Neural cell (in vitro differentiated cells): Measurements from ENCODE around the gene ST6GALNAC4. TPM values are rescaled to one million over a fixed set of nuclear protein-coding genes. Genes with fewer than 3 reads are reported as not detected.

Source experiments
- H2AFZ ChIP-seq: fragments of 200-600, 300-800 bp; sonication (generic), shearing (Covaris generic); 2 replicates; pipeline ENCODE4 v1.6.0; 2014; ENCODE audit warnings: low read depth, mild to moderate bottlenecking, antibody characterized with exemption, low read length, moderate library complexity
- H3F3A ChIP-seq: fragments of 200-600 bp; shearing (Covaris generic); 2 replicates; pipeline ENCODE4 v1.6.1; 2016; ENCODE audit warnings: mild to moderate bottlenecking, moderate library complexity, mixed read lengths, antibody characterized with exemption, low read length; ENCODE audit not compliant: insufficient read depth, poor library complexity, severe bottlenecking
- H3K27ac ChIP-seq: fragments of 200-600, 300-800 bp; sonication (generic), shearing (Covaris generic); 2 replicates; pipeline ENCODE4 v1.5.1; 2014; ENCODE audit warnings: mild to moderate bottlenecking, low read length, moderate library complexity
- H3K27me3 ChIP-seq: fragments of 300-800, 200-600 bp; sonication (generic), shearing (Covaris generic); 2 replicates; pipeline ENCODE4 v1.6.0; 2014; ENCODE audit warnings: mild to moderate bottlenecking, low read depth, low read length, moderate library complexity; ENCODE audit not compliant: insufficient read depth
- H3K36me3 ChIP-seq: fragments of 300-800, 200-600 bp; sonication (generic), shearing (Covaris generic); 2 replicates; pipeline ENCODE4 v1.5.1; 2014; ENCODE audit warnings: mild to moderate bottlenecking, antibody characterized with exemption, low read length, moderate library complexity; ENCODE audit not compliant: insufficient read depth
- H3K4me2 ChIP-seq: fragments of 300-800, 200-600 bp; sonication (generic), shearing (Covaris generic); 2 replicates; pipeline ENCODE4 v1.6.0; 2014; ENCODE audit warnings: mild to moderate bottlenecking, low read length
- H3K4me3 ChIP-seq: fragments of 300-800, 200-600 bp; sonication (generic), shearing (Covaris generic); 2 replicates; pipeline ENCODE4 v1.5.1; 2014; ENCODE audit warnings: mild to moderate bottlenecking, low read length, moderate library complexity
- H3K79me2 ChIP-seq: fragments of 200-600 bp; shearing (Covaris generic); replicated peaks from 2 replicates; pipeline ENCODE4 v1.6.0; 2014; ENCODE audit warnings: mild to moderate bottlenecking, low read length, moderate library complexity; ENCODE audit not compliant: insufficient read depth
- H3K9ac ChIP-seq: fragments of 300-800, 200-600 bp; sonication (generic), shearing (Covaris generic); 2 replicates; pipeline ENCODE4 v1.6.1; 2016; ENCODE audit warnings: mild to moderate bottlenecking, low read length, mixed read lengths
- H3K9me2 ChIP-seq: fragments of 200-600 bp; shearing (Covaris generic); 2 replicates; pipeline ENCODE4 v1.6.1; 2016; ENCODE audit warnings: mild to moderate bottlenecking, low read length, mixed read lengths; ENCODE audit not compliant: insufficient read depth
- H3K9me3 ChIP-seq: fragments of 200-600, 300-800 bp; sonication (generic), shearing (Covaris generic); 2 replicates; pipeline ENCODE4 v1.6.1; 2016; ENCODE audit warnings: mild to moderate bottlenecking, mixed run types, low read length, moderate library complexity, mixed read lengths
- H4K20me1 ChIP-seq: fragments of 200-600 bp; shearing (Covaris generic); 2 replicates; pipeline ENCODE4 v1.6.1; 2016; ENCODE audit warnings: mild to moderate bottlenecking, mixed run types; ENCODE audit not compliant: insufficient read depth
- EP300 ChIP-seq: fragments of 450-650 bp; conservative IDR thresholded peaks from 2 replicates; pipeline ENCODE4 v1.6.1; 2014; ENCODE audit warnings: antibody characterized with exemption, mild to moderate bottlenecking, moderate library complexity; ENCODE audit not compliant: poor library complexity, severe bottlenecking
- EZH2 ChIP-seq: fragments of 200-600, 300-800 bp; shearing (Covaris generic), sonication (generic); IDR thresholded peaks from 2 replicates; pipeline ENCODE4 v1.6.1; 2014; ENCODE audit warnings: antibody characterized with exemption, low read length, borderline replicate concordance, mild to moderate bottlenecking; ENCODE audit not compliant: insufficient read depth, poor library complexity, severe bottlenecking
- MXI1 ChIP-seq: fragments of 450-650 bp; conservative IDR thresholded peaks from 2 replicates; pipeline ENCODE4 v1.6.1; 2014; ENCODE audit warnings: antibody characterized with exemption, mild to moderate bottlenecking; ENCODE audit not compliant: poor library complexity, severe bottlenecking
- POLR2AphosphoS5 ChIP-seq: IDR thresholded peaks from 2 replicates; pipeline ENCODE4 v1.6.1; 2012
- RAD21 ChIP-seq: fragments of 450-650 bp; conservative IDR thresholded peaks from 2 replicates; pipeline ENCODE4 v1.6.1; 2014; ENCODE audit warnings: antibody characterized with exemption, mild to moderate bottlenecking, moderate library complexity
- SMC3 ChIP-seq: fragments of 450-650 bp; conservative IDR thresholded peaks from 2 replicates; pipeline ENCODE4 v1.6.1; 2014; ENCODE audit warnings: antibody characterized with exemption, mild to moderate bottlenecking, moderate library complexity; ENCODE audit not compliant: poor library complexity
- TAF1 ChIP-seq: IDR thresholded peaks from 2 replicates; pipeline ENCODE4 v1.6.1; 2012; ENCODE audit warnings: low read depth
- polyA plus RNA-seq: library from polyadenylated mRNA; depleted of rRNA; stranded (reverse); fragments of >200 nt; gene quantifications from 2 replicates; pipeline ENCODE4 v1.2.3, GENCODE V29; 2014
- TF ChIP-seq, protein P1 (sequence below): IDR thresholded peaks from 2 replicates; pipeline ENCODE4 v1.6.1; 2012; ENCODE audit warnings: borderline replicate concordance
- TF ChIP-seq, protein P2 (sequence below): fragments of 450-650 bp; IDR thresholded peaks from 2 replicates; pipeline ENCODE4 v1.5.1; 2014; ENCODE audit warnings: antibody characterized with exemption, mild to moderate bottlenecking, moderate library complexity; ENCODE audit not compliant: poor library complexity, severe bottlenecking

ST6GALNAC4 gene
- polyA plus RNA-seq, 1 donor from 2014 or later = 5.9 TPM

DNA sequence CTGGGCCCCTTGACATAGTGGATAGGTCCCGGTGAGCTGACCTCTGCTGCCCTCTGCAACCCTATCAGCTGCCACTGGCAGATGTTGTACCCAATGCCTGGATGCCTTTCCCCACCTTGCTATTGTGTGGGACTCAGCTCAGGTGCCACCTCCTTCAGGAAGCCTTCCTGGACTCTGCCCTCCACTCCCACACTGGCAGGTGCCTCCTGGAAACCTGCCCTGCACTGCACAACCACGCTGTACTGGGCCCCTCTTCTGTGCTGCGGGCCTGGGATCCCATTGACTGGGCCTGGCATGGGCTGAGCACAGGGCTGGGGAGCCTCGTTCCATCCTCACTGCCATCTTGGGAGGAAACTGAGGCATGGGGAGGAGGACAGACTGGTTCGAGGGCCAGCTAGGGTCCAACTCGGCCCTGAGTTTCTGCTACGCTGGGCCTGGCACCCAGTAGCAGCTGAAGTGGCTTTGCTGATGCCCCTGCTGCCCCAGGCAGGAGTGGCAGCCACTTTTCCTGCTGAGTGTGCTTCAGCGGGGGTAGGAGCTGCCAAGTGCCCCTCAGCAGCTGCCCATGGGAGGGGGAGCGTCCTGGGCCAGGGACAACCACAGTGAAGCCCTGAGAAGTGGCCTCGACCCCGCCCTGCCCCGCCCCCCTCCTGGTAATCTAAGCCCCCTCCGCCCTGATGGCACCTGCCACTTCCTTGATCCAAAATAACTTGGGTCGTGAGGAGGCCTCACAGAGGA, 40.6 kb downstream of the ST6GALNAC4 start:
- Histone ChIP-seq H3F3A (no peaks in the 10 kb centered on the region), H3K79me2 (peaks cover 7% of the 10 kb centered on the region), H3K36me3 (no peaks in the 10 kb centered on the region), H3K4me2 (peak overlapping the region; percentile 87), H3K9ac (peak overlapping the region; percentile 87), H3K9me2 (no peaks in the 10 kb centered on the region), H3K9me3 (no peaks in the 10 kb centered on the region), H2AFZ (no peak overlapping the region), H4K20me1 (no peaks in the 10 kb centered on the region), H3K27me3 (no peaks in the 10 kb centered on the region), H3K4me3 (peak overlapping the region; percentile 73), H3K27ac (no peak overlapping the region)
- TF ChIP-seq POLR2AphosphoS5 (no peak), EZH2 (no peak), TAF1 (no peak), RAD21 (no peak), SMC3 (no peak), MXI1 (no peak), EP300 (no peak)
- TF ChIP-seq, protein P1, sequence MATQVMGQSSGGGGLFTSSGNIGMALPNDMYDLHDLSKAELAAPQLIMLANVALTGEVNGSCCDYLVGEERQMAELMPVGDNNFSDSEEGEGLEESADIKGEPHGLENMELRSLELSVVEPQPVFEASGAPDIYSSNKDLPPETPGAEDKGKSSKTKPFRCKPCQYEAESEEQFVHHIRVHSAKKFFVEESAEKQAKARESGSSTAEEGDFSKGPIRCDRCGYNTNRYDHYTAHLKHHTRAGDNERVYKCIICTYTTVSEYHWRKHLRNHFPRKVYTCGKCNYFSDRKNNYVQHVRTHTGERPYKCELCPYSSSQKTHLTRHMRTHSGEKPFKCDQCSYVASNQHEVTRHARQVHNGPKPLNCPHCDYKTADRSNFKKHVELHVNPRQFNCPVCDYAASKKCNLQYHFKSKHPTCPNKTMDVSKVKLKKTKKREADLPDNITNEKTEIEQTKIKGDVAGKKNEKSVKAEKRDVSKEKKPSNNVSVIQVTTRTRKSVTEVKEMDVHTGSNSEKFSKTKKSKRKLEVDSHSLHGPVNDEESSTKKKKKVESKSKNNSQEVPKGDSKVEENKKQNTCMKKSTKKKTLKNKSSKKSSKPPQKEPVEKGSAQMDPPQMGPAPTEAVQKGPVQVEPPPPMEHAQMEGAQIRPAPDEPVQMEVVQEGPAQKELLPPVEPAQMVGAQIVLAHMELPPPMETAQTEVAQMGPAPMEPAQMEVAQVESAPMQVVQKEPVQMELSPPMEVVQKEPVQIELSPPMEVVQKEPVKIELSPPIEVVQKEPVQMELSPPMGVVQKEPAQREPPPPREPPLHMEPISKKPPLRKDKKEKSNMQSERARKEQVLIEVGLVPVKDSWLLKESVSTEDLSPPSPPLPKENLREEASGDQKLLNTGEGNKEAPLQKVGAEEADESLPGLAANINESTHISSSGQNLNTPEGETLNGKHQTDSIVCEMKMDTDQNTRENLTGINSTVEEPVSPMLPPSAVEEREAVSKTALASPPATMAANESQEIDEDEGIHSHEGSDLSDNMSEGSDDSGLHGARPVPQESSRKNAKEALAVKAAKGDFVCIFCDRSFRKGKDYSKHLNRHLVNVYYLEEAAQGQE = no peak
- TF ChIP-seq, protein P2, sequence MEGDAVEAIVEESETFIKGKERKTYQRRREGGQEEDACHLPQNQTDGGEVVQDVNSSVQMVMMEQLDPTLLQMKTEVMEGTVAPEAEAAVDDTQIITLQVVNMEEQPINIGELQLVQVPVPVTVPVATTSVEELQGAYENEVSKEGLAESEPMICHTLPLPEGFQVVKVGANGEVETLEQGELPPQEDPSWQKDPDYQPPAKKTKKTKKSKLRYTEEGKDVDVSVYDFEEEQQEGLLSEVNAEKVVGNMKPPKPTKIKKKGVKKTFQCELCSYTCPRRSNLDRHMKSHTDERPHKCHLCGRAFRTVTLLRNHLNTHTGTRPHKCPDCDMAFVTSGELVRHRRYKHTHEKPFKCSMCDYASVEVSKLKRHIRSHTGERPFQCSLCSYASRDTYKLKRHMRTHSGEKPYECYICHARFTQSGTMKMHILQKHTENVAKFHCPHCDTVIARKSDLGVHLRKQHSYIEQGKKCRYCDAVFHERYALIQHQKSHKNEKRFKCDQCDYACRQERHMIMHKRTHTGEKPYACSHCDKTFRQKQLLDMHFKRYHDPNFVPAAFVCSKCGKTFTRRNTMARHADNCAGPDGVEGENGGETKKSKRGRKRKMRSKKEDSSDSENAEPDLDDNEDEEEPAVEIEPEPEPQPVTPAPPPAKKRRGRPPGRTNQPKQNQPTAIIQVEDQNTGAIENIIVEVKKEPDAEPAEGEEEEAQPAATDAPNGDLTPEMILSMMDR = no peak

DNA sequence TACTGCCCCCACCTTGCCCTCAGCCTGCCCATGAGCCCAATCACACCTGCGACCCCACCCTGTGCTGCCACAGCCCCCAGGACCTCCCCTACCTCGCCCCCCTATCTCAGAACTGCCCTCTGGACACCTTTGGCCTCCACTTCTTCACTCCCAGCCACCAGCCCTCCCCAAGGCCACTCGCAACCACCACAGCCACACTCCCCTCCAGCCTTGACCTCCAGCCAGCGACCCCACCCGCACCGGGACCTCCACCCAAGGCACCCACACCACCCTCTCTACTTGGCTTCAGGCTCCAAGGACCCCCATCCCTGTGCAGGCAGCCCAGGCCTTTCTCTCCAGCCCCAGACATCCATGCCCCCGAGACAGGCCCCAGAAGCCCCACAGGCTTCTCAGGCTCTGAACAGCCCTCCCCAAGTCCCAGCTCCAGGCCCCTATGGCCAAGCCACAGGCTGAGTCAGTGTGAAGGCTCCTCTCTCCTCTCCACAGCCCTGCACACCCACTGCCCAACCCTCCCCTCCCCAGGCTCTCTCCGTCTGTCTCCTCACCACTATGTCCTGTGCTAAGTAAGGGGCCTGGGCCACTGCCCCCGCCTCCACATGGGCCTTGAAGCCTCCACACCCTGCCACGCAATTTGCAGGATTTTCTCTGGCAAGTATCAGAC, 41.4 kb downstream of the ST6GALNAC4 start:
- H3K27ac ChIP-seq = no peak overlapping the region
- no peaks in the 10 kb centered on the region for H3K9me2 ChIP-seq
- peaks cover 7% of the 10 kb centered on the region for H3K79me2 ChIP-seq
- no peaks in the 10 kb centered on the region for H3K36me3 ChIP-seq
- H3K27me3 ChIP-seq = no peaks in the 10 kb centered on the region
- no peaks in the 10 kb centered on the region for H3K9me3 ChIP-seq
- TF ChIP-seq, protein P2 = no peak
- TF ChIP-seq EP300 (no peak), EZH2 (no peak), POLR2AphosphoS5 (no peak), TAF1 (no peak), SMC3 (no peak), RAD21 (no peak), MXI1 (no peak)
- TF ChIP-seq, protein P1 = no peak
- no peak overlapping the region for H3K4me2 ChIP-seq
- no peak overlapping the region for H2AFZ ChIP-seq
- no peaks in the 10 kb centered on the region for H3F3A ChIP-seq
- peak overlapping the region; percentile 34 for H3K9ac ChIP-seq
- peak overlapping the region; percentile 73 for H3K4me3 ChIP-seq
- no peaks in the 10 kb centered on the region for H4K20me1 ChIP-seq
